SK-N-SH treated with all-trans-retinoic acid at 6 μM for 48 hours (cell line): Measurements from ENCODE around the gene ERG.

Experiments used
- ATAC-seq: fragments of 200-7000 bp; cut with Tn5 transposase; 3 replicates; pipeline ENCODE4 v1.9.1; 2020; ENCODE audit warnings: mild to moderate bottlenecking, moderate library complexity
- ARNTL ChIP-seq: fragments of 450-650 bp; formaldehyde crosslinking; IDR thresholded peaks from 2 replicates; pipeline ENCODE4 v1.5.0; 2020; ENCODE audit warnings: low read depth, mild to moderate bottlenecking, moderate library complexity, borderline replicate concordance
- BACH2 ChIP-seq: fragments of 250-450 bp; sonication (Bioruptor Pico); IDR thresholded peaks from 2 replicates; pipeline ENCODE4 v1.9.0; 2021; ENCODE audit warnings: mild to moderate bottlenecking, borderline replicate concordance
- CSDC2 ChIP-seq: fragments of 250-450 bp; sonication (Bioruptor Pico); IDR thresholded peaks from 2 replicates; pipeline ENCODE4 v1.5.0; 2020; ENCODE audit warnings: mild to moderate bottlenecking, moderate library complexity
- ESRRG ChIP-seq: fragments of 250-450 bp; sonication (Bioruptor Pico); IDR thresholded peaks from 2 replicates; pipeline ENCODE4 v1.6.1; 2021; ENCODE audit warnings: mild to moderate bottlenecking
- GLIS3 ChIP-seq: fragments of 250-450 bp; sonication (Bioruptor Pico); IDR thresholded peaks from 2 replicates; pipeline ENCODE4 v1.5.0; 2020; ENCODE audit warnings: mild to moderate bottlenecking, moderate library complexity
- ISL1 ChIP-seq: fragments of 250-450 bp; sonication (Bioruptor Pico); IDR thresholded peaks from 2 replicates; pipeline ENCODE4 v2.1.2; 2022; ENCODE audit warnings: mild to moderate bottlenecking, moderate library complexity
- OSR1 ChIP-seq: fragments of 250-450 bp; sonication (Bioruptor Pico); IDR thresholded peaks from 2 replicates; pipeline ENCODE4 v1.8.0; 2022; ENCODE audit warnings: moderate library complexity, mild to moderate bottlenecking, inconsistent platforms
- PPARA ChIP-seq: fragments of 250-450 bp; sonication (Bioruptor Pico); IDR thresholded peaks from 2 replicates; pipeline ENCODE4 v1.5.0; 2020; ENCODE audit warnings: mild to moderate bottlenecking, borderline replicate concordance
- RARB ChIP-seq: fragments of 250-450 bp; sonication (Bioruptor Pico); IDR thresholded peaks from 2 replicates; pipeline ENCODE4 v1.8.0; 2021; ENCODE audit warnings: mild to moderate bottlenecking, moderate library complexity
- SNAI2 ChIP-seq: fragments of 250-450 bp; sonication (Bioruptor Pico); IDR thresholded peaks from 2 replicates; pipeline ENCODE4 v1.5.0; 2020; ENCODE audit warnings: mild to moderate bottlenecking, moderate library complexity
- TCF4 ChIP-seq: fragments of 250-450 bp; sonication (Bioruptor Pico); IDR thresholded peaks from 2 replicates; pipeline ENCODE4 v1.8.0; 2021; ENCODE audit warnings: mild to moderate bottlenecking, moderate library complexity, borderline replicate concordance
- TOX ChIP-seq: fragments of 250-450 bp; sonication (Bioruptor Pico); IDR thresholded peaks from 2 replicates; pipeline ENCODE4 v1.8.0; 2021; ENCODE audit warnings: mild to moderate bottlenecking, moderate library complexity, borderline replicate concordance
- ZFP3 ChIP-seq: fragments of 250-450 bp; sonication (Bioruptor Pico); IDR thresholded peaks from 2 replicates; pipeline ENCODE4 v1.5.0; 2020; ENCODE audit warnings: mild to moderate bottlenecking, moderate library complexity
- ZFP30 ChIP-seq: fragments of 450-650 bp; formaldehyde crosslinking; IDR thresholded peaks from 2 replicates; pipeline ENCODE4 v1.5.0; 2022; ENCODE audit warnings: mild to moderate bottlenecking, moderate library complexity
- ZNF565 ChIP-seq: fragments of 450-650 bp; formaldehyde crosslinking; conservative IDR thresholded peaks from 2 replicates; pipeline ENCODE4 v1.5.0; 2020; ENCODE audit warnings: low read depth, mild to moderate bottlenecking, moderate library complexity
- ZNF8 ChIP-seq: fragments of 450-650 bp; formaldehyde crosslinking; IDR thresholded peaks from 2 replicates; pipeline ENCODE4 v1.5.0; 2020; ENCODE audit warnings: mild to moderate bottlenecking, moderate library complexity
- TF ChIP-seq, protein P1 (sequence below): fragments of 250-450 bp; sonication (Bioruptor Pico); IDR thresholded peaks from 2 replicates; pipeline ENCODE4 v1.5.0; 2020; ENCODE audit warnings: mild to moderate bottlenecking, moderate library complexity
- TF ChIP-seq, protein P2 (sequence below): fragments of 250-450 bp; sonication (Bioruptor Pico); IDR thresholded peaks from 2 replicates; pipeline ENCODE4 v1.5.1; 2021; ENCODE audit warnings: mild to moderate bottlenecking, moderate library complexity
- TF ChIP-seq, protein P3 (sequence below): fragments of 250-450 bp; sonication (Bioruptor Pico); IDR thresholded peaks from 2 replicates; pipeline ENCODE4 v1.8.0; 2020; ENCODE audit warnings: mild to moderate bottlenecking, moderate library complexity, borderline replicate concordance
- TF ChIP-seq, protein P4 (sequence below): fragments of 250-450 bp; sonication (Bioruptor Pico); IDR thresholded peaks from 2 replicates; pipeline ENCODE4 v1.8.0; 2021; ENCODE audit warnings: low read depth, mild to moderate bottlenecking, moderate library complexity, borderline replicate concordance
- TF ChIP-seq, protein P5 (sequence below): fragments of 250-450 bp; sonication (Bioruptor Pico); IDR thresholded peaks from 2 replicates; pipeline ENCODE4 v1.5.1; 2020; ENCODE audit warnings: low read depth, mild to moderate bottlenecking, moderate library complexity

Gene ERG

DNA sequence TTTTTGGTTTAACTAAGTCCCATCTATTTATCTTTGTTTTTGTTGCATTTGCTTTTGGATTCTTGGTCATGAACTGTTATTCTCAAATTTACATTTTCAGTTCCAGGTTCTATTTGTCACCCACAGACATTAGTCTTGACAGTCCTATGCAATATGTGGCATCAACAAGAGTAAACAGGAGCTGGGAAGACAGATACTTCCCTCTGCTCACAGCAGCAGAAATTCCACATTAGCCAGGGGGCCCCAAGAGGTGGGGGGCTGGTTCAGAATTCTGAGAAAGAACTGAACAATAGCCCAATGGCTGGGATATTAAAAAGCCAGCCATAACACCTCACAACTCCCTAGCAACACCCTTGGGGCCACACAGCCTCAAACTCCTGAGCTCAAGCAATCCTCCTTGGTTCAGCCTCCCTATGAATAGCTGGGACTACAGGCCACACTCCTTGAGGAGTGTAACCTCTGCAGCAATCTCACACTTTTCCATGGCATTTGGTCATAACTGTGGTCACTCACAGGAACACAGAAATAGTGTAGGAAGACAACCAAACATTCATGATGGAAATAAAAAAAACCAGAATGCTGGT is 67.8 kb downstream of the ERG start:
- TF ChIP-seq, protein P1, sequence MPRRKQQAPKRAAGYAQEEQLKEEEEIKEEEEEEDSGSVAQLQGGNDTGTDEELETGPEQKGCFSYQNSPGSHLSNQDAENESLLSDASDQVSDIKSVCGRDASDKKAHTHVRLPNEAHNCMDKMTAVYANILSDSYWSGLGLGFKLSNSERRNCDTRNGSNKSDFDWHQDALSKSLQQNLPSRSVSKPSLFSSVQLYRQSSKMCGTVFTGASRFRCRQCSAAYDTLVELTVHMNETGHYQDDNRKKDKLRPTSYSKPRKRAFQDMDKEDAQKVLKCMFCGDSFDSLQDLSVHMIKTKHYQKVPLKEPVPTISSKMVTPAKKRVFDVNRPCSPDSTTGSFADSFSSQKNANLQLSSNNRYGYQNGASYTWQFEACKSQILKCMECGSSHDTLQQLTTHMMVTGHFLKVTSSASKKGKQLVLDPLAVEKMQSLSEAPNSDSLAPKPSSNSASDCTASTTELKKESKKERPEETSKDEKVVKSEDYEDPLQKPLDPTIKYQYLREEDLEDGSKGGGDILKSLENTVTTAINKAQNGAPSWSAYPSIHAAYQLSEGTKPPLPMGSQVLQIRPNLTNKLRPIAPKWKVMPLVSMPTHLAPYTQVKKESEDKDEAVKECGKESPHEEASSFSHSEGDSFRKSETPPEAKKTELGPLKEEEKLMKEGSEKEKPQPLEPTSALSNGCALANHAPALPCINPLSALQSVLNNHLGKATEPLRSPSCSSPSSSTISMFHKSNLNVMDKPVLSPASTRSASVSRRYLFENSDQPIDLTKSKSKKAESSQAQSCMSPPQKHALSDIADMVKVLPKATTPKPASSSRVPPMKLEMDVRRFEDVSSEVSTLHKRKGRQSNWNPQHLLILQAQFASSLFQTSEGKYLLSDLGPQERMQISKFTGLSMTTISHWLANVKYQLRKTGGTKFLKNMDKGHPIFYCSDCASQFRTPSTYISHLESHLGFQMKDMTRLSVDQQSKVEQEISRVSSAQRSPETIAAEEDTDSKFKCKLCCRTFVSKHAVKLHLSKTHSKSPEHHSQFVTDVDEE (CRISPR knock-in tag) = no peak
- TF ChIP-seq ZFP3 (CRISPR knock-in tag) (no peak), CSDC2 (no peak), RARB (CRISPR knock-in tag) (no peak), OSR1 (CRISPR knock-in tag) (no peak), ZNF8 (no peak), GLIS3 (CRISPR knock-in tag) (no peak), ZNF565 (CRISPR knock-in tag) (no peak), ARNTL (no peak), TCF4 (CRISPR knock-in tag) (no peak), PPARA (CRISPR knock-in tag) (no peak), TOX (CRISPR knock-in tag) (no peak), ESRRG (CRISPR knock-in tag) (no peak), ISL1 (CRISPR knock-in tag) (no peak), SNAI2 (no peak), BACH2 (CRISPR knock-in tag) (no peak), ZFP30 (no peak)
- TF ChIP-seq, protein P2, sequence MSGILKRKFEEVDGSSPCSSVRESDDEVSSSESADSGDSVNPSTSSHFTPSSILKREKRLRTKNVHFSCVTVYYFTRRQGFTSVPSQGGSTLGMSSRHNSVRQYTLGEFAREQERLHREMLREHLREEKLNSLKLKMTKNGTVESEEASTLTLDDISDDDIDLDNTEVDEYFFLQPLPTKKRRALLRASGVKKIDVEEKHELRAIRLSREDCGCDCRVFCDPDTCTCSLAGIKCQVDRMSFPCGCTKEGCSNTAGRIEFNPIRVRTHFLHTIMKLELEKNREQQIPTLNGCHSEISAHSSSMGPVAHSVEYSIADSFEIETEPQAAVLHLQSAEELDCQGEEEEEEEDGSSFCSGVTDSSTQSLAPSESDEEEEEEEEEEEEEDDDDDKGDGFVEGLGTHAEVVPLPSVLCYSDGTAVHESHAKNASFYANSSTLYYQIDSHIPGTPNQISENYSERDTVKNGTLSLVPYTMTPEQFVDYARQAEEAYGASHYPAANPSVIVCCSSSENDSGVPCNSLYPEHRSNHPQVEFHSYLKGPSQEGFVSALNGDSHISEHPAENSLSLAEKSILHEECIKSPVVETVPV (CRISPR knock-in tag) = no peak
- TF ChIP-seq, protein P3, sequence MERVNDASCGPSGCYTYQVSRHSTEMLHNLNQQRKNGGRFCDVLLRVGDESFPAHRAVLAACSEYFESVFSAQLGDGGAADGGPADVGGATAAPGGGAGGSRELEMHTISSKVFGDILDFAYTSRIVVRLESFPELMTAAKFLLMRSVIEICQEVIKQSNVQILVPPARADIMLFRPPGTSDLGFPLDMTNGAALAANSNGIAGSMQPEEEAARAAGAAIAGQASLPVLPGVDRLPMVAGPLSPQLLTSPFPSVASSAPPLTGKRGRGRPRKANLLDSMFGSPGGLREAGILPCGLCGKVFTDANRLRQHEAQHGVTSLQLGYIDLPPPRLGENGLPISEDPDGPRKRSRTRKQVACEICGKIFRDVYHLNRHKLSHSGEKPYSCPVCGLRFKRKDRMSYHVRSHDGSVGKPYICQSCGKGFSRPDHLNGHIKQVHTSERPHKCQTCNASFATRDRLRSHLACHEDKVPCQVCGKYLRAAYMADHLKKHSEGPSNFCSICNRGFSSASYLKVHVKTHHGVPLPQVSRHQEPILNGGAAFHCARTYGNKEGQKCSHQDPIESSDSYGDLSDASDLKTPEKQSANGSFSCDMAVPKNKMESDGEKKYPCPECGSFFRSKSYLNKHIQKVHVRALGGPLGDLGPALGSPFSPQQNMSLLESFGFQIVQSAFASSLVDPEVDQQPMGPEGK (CRISPR knock-in tag) = no peak
- TF ChIP-seq, protein P4, sequence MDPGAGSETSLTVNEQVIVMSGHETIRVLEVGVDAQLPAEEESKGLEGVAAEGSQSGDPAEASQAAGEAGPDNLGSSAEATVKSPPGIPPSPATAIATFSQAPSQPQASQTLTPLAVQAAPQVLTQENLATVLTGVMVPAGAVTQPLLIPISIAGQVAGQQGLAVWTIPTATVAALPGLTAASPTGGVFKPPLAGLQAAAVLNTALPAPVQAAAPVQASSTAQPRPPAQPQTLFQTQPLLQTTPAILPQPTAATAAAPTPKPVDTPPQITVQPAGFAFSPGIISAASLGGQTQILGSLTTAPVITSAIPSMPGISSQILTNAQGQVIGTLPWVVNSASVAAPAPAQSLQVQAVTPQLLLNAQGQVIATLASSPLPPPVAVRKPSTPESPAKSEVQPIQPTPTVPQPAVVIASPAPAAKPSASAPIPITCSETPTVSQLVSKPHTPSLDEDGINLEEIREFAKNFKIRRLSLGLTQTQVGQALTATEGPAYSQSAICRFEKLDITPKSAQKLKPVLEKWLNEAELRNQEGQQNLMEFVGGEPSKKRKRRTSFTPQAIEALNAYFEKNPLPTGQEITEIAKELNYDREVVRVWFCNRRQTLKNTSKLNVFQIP (CRISPR knock-in tag) = no peak
- no peak for ATAC-seq

DNA sequence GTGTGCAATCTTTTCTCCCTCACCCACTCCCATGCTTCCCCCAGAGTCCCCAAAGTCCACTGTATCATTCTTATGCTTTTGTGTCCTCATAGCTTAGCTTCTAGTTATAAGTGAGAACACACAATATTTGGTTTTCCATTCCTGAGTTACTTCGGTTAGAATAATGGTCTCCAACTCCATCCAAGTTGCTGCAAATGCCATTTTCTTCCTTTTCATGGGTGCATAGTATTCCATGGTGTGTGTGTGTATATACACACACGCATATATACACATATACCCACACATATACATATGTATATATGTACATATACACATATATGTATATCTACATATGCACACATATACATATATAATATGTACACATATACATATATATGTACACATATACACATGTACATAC is 69.3 kb downstream of the ERG start:
- no peak for ATAC-seq

More for the DNA sequence above, 69.3 kb downstream of the ERG start:
- no peak for TF ChIP-seq BACH2 (CRISPR knock-in tag)
- TF ChIP-seq ARNTL = no peak
- TF ChIP-seq, protein P5, sequence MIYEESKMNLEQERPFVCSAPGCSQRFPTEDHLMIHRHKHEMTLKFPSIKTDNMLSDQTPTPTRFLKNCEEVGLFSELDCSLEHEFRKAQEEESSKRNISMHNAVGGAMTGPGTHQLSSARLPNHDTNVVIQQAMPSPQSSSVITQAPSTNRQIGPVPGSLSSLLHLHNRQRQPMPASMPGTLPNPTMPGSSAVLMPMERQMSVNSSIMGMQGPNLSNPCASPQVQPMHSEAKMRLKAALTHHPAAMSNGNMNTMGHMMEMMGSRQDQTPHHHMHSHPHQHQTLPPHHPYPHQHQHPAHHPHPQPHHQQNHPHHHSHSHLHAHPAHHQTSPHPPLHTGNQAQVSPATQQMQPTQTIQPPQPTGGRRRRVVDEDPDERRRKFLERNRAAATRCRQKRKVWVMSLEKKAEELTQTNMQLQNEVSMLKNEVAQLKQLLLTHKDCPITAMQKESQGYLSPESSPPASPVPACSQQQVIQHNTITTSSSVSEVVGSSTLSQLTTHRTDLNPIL (CRISPR knock-in tag) = no peak
- no peak for TF ChIP-seq RARB (CRISPR knock-in tag)
- no peak for TF ChIP-seq ZFP3 (CRISPR knock-in tag)
- TF ChIP-seq TOX (CRISPR knock-in tag) = no peak
- TF ChIP-seq, protein P2 (CRISPR knock-in tag) = no peak
- no peak for TF ChIP-seq ZFP30
- TF ChIP-seq, protein P1 (CRISPR knock-in tag) = no peak
- no peak for TF ChIP-seq SNAI2
- TF ChIP-seq, protein P3 (CRISPR knock-in tag) = no peak
